Dendritic cell treated with granulocyte-macrophage colony-stimulating factor and Interleukin-4, amounts not matched to agents 40 ng/mL and 50 ng/mL, for 4 days (primary cell): ENCODE results near the gene SNRK.

ENCODE experiments used
- H3K27ac Mint-ChIP-seq: one replicate; pipeline ENCODE4 v1.8.0; 2022; ENCODE audit warnings: mild to moderate bottlenecking, mixed read lengths
- H3K27me3 Mint-ChIP-seq: one replicate; pipeline ENCODE4 v1.8.0; 2022; ENCODE audit warnings: mild to moderate bottlenecking, mixed read lengths
- H3K36me3 Mint-ChIP-seq: one replicate; pipeline ENCODE4 v1.8.0; 2022; ENCODE audit warnings: low read depth, mixed read lengths
- H3K4me1 Mint-ChIP-seq: one replicate; pipeline ENCODE4 v1.8.0; 2022; ENCODE audit warnings: low read depth, mixed read lengths
- H3K4me3 Mint-ChIP-seq: one replicate; pipeline ENCODE4 v1.8.0; 2022; ENCODE audit warnings: mild to moderate bottlenecking, moderate library complexity, mixed read lengths
- H3K9me3 Mint-ChIP-seq: one replicate; pipeline ENCODE4 v1.8.0; 2022; ENCODE audit warnings: mixed read lengths
- intact Hi-C: fragments of 100-400 bp; cut with micrococcal nuclease; formaldehyde crosslinking; loops from one replicate; pipeline ENCODE4 v1.15.0; 2022

Gene SNRK

DNA sequence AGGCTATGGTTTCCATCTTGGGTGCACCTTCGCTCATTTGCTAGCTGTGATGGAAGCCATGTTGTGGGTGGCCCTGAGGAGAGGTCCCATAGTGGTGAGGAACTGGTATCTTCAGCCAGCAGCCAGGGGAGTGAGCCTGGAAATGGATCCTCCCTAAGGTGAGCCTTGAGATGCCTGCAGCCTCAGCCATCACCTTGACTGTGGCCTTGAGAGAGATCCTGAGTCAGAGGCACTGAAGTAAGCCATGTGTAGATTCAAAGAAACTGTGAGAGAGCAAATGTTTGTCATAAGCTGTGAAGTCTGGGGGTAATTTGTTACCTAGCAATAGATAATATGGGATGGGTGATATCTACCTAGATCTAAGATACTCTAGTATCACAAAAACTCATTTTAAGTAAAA, 105.3 kb downstream of the SNRK start:
- Mint-ChIP-seq H3K36me3 (no peaks in the 10 kb centered on the region), H3K27ac (no peak overlapping the region), H3K4me3 (no peak overlapping the region), H3K9me3 (no peaks in the 10 kb centered on the region), H3K27me3 (no peaks in the 10 kb centered on the region), H3K4me1 (peaks cover 14% of the 10 kb centered on the region)
- intact Hi-C loops, result no loop called here

DNA sequence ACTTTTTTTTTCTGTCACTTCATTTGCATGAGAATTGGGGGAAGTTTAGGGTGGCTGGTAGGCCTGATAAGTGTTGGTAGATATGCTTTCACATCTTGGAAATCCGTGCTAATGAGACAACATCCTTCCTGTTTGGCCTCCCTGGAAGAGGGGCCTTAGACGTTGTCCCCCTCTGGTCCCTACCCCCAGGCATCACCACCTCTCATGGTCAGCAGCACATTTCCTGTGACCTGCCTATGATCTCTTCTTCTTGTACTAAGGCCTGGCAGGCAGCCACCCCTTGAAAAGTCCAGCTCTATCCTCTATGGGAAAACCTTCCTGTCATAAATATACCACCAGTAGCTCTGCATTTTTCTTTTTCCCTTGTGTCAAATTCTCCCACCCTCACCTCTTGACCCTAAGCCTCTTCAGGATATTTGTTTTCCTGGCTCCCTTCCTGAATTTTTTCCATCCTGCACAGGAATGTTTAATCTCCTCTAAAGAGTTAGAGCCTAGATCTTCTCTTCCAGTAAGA, 107.8 kb downstream of the SNRK start:
- Mint-ChIP-seq H3K4me1 (peaks cover 14% of the 10 kb centered on the region), H3K27me3 (no peaks in the 10 kb centered on the region), H3K27ac (no peak overlapping the region), H3K4me3 (no peak overlapping the region), H3K9me3 (no peaks in the 10 kb centered on the region), H3K36me3 (no peaks in the 10 kb centered on the region)
- intact Hi-C loops, result no loop called here

DNA sequence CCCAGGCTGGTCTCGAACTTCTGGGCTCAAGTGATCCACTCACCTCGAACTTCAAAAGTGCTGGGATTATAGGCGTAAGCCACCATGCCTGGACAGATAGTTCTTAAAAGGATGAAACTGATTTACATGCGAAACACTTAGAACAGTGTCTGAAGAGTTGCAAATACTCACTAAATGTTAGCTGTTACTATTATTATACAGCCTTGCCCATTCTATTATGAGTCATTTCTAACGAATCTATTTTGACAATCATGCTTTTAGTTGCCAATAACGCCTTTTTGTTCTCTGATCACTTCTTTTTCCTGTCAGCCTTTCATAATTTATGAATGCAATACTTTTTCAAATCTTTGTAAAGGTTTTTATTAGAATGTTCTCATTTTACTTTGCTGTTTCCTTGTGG, 112.7 kb downstream of the SNRK start:
- H3K4me1 Mint-ChIP-seq, result peaks cover 6% of the 10 kb centered on the region
- no peak overlapping the region for H3K4me3 Mint-ChIP-seq
- intact Hi-C loops, result no loop called here
- H3K27me3 Mint-ChIP-seq, result no peaks in the 10 kb centered on the region
- H3K27ac Mint-ChIP-seq, result no peak overlapping the region
- no peaks in the 10 kb centered on the region for H3K9me3 Mint-ChIP-seq
- H3K36me3 Mint-ChIP-seq, result no peaks in the 10 kb centered on the region

DNA sequence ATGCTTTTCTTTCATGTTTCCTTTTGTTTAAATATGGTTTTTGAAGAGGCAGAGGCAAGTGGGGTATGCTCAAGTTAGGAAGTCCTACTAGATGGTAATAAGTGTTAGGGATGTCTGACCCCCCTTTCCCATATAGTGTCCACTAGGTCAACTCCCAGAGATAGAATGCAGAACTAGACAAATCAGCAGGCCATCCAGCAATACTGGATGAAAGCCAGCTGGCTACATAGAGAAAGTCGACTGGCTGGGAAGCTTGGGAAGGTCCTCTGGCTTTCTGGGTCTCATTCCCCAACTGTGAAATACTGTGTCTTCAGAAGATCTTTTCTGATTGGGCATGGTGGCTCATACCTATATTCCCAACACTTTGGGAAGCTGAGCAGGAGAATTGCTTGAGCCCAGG, 113.8 kb downstream of the SNRK start:
- Mint-ChIP-seq H3K27me3 (no peaks in the 10 kb centered on the region), H3K4me1 (peaks cover 6% of the 10 kb centered on the region), H3K4me3 (no peak overlapping the region), H3K9me3 (no peaks in the 10 kb centered on the region), H3K36me3 (peaks cover 7% of the 10 kb centered on the region), H3K27ac (no peak overlapping the region)
- intact Hi-C loops, result no loop called here
